Measurements from ENCODE around the gene SHROOM4.

DNA sequence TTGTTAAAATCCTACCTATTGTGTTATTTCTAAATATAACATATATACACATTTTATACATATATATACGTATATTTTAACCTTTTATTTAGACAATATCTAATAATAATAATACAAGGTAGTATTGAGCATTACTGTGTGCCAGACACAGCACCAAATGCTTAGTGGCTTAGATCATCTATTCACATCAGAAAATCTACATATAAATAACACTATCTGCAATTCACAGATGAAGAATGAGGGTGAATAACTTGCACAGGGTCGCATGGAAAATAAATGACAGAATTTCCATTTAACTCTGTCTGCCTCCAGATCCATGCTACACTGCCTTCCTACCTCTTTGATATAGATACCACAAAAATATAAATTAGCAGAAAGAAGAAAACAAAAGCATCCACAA, 37.7 kb downstream of the SHROOM4 start:
- TF ChIP-seq, protein P1, sequence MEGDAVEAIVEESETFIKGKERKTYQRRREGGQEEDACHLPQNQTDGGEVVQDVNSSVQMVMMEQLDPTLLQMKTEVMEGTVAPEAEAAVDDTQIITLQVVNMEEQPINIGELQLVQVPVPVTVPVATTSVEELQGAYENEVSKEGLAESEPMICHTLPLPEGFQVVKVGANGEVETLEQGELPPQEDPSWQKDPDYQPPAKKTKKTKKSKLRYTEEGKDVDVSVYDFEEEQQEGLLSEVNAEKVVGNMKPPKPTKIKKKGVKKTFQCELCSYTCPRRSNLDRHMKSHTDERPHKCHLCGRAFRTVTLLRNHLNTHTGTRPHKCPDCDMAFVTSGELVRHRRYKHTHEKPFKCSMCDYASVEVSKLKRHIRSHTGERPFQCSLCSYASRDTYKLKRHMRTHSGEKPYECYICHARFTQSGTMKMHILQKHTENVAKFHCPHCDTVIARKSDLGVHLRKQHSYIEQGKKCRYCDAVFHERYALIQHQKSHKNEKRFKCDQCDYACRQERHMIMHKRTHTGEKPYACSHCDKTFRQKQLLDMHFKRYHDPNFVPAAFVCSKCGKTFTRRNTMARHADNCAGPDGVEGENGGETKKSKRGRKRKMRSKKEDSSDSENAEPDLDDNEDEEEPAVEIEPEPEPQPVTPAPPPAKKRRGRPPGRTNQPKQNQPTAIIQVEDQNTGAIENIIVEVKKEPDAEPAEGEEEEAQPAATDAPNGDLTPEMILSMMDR (IDR thresholded peaks at IDR 0.05), result no peak
- no peak for TF ChIP-seq POLR2A (IDR thresholded peaks at IDR 0.05)
